Gastroesophageal sphincter (tissue), 4 donors: ENCODE results near the gene CYP3A4. TPM values are rescaled to one million over a fixed set of nuclear protein-coding genes. Genes with fewer than 3 reads are reported as not detected.
A peak's percentile ranks its signal among the peaks of the same experiment; 100 is the strongest.
"Not testable (repeated sequence)": the region's sequence is repeated elsewhere in the genome, so short reads cannot be mapped to it uniquely, and the experiment has no call there.

Source experiments
- ATAC-seq: fragments of 150-250 bp; one replicate; pipeline ENCODE4 v1.9.1; 2016; ENCODE audit warnings: mild to moderate bottlenecking, moderate library complexity
- H3K27ac ChIP-seq, 4 donors: fragments of 200-600 bp; sonication (generic) in 3 of 4; 1 replicate in 3 of 4; 2 replicates in 1 of 4; pipeline ENCODE4 v1.5.1; 2016 to 2019
- H3K27me3 ChIP-seq: fragments of 200-600 bp; sonication (generic); one replicate; pipeline ENCODE4 v1.5.1; 2019
- H3K36me3 ChIP-seq, 2 donors: fragments of 200-600 bp; sonication (generic); one replicate each; pipeline ENCODE4 v1.5.1; 2019; ENCODE audit warnings: control low read depth in 1 of 2
- H3K4me1 ChIP-seq, 3 donors: fragments of 200-600 bp; sonication (generic); 1 replicate in 2 of 3; 2 replicates in 1 of 3; pipeline ENCODE4 v1.5.1; 2016 to 2019; ENCODE audit warnings: control low read depth in 2 of 3
- H3K4me3 ChIP-seq, 2 donors: fragments of 200-600 bp; sonication (generic); one replicate each; pipeline ENCODE4 v1.5.1; 2019; ENCODE audit warnings: mild to moderate bottlenecking in 1 of 2, moderate library complexity in 1 of 2
- H3K9me3 ChIP-seq, 3 donors: fragments of 200-600 bp; sonication (generic); one replicate each; pipeline ENCODE4 v1.5.1; 2017 to 2019; ENCODE audit warnings: control low read depth in 2 of 3
- CTCF ChIP-seq, 4 experiments: fragments of 200-600 bp in 2 of 4; fragments of 450-650 bp in 2 of 4; sonication (generic) in 1 of 4; IDR thresholded peaks; one replicate each; pipeline ENCODE4 v1.5.1; 2017 to 2019; ENCODE audit warnings: antibody characterized with exemption in 4 of 4, mild to moderate bottlenecking in 2 of 4, moderate library complexity in 2 of 4
- EP300 ChIP-seq: sonication (generic); formaldehyde crosslinking; IDR thresholded peaks from one replicate; pipeline ENCODE4 v1.6.1; 2017; ENCODE audit warnings: antibody characterized with exemption, mild to moderate bottlenecking
- POLR2A ChIP-seq, 2 donors: fragments of 450-650 bp; IDR thresholded peaks; one replicate each; pipeline ENCODE4 v1.6.1; 2017; ENCODE audit warnings: antibody characterized with exemption in 2 of 2, mild to moderate bottlenecking in 2 of 2, moderate library complexity in 1 of 2
- POLR2AphosphoS5 ChIP-seq: sonication (generic); formaldehyde crosslinking; IDR thresholded peaks from one replicate; pipeline ENCODE4 v1.6.1; 2017; ENCODE audit warnings: antibody characterized with exemption
- WGBS, 2 donors: methylation state at CpG; one replicate each; pipeline ENCODE4 v1.1.5; 2018; ENCODE audit warnings: low coverage in 1 of 2; 5-methylcytosine and 5-hydroxymethylcytosine counted together
- total RNA-seq, 4 donors: library from RNA; depleted of rRNA; stranded (reverse); fragments of >200 nt; gene quantifications; one replicate each; pipeline ENCODE4 v1.1.0, GENCODE V29; 2016

Gene CYP3A4
- total RNA-seq, 4 donors from 2014 or later = not detected

- no peaks in the 10 kb centered on the region for H3K27me3 ChIP-seq
- no peak overlapping the region for H3K4me3 ChIP-seq
- 51 to 73% methylated on average over 2 to 5 of the region's 5 CpGs for WGBS, 2 donors
- no peak overlapping the region for H3K27ac ChIP-seq
- TF ChIP-seq POLR2AphosphoS5 (no peak), CTCF (IDR thresholded peaks at IDR 0.05) (no peak), POLR2A (IDR thresholded peaks at IDR 0.05) (no peak), EP300 (no peak)
- peaks cover 0 to 33% of the 10 kb centered on the region in 2 donors for H3K36me3 ChIP-seq
- H3K4me1 ChIP-seq = no peaks in the 10 kb centered on the region
- peak; percentile 78 for ATAC-seq
- no peaks in the 10 kb centered on the region for H3K9me3 ChIP-seq
These were observed 43.2 kb downstream of the CYP3A4 start for GRCh38 chr7:99740573-99741440.

GRCh38 chr7:99739699-99740572 is 44.0 kb downstream of the CYP3A4 start:
- 75 to 83% methylated on average over 2 of the region's 2 CpGs for WGBS, 2 donors
- no peak for ATAC-seq
- TF ChIP-seq CTCF (IDR thresholded peaks at IDR 0.05) = no peak
- no peak for TF ChIP-seq POLR2AphosphoS5
- no peak for TF ChIP-seq POLR2A (IDR thresholded peaks at IDR 0.05)
- no peak for TF ChIP-seq EP300

GRCh38 chr7:99737726-99738125 is 46.3 kb downstream of the CYP3A4 start:
- Histone ChIP-seq H3K9me3 (no peaks in the 10 kb centered on the region), H3K4me3 (no peak overlapping the region), H3K36me3 (peaks cover 0 to 33% of the 10 kb centered on the region in 2 donors), H3K27me3 (no peaks in the 10 kb centered on the region), H3K27ac (no peak overlapping the region), H3K4me1 (no peaks in the 10 kb centered on the region)
- WGBS, 2 donors = 67 to 75% methylated on average over 1 of the region's 1 CpG
- TF ChIP-seq EP300 = no peak
- no peak for TF ChIP-seq POLR2AphosphoS5
- no peak for TF ChIP-seq POLR2A (IDR thresholded peaks at IDR 0.05)
- no peak for TF ChIP-seq CTCF (IDR thresholded peaks at IDR 0.05)
- no peak for ATAC-seq

More at GRCh38 chr7:99739699-99740572, 44.0 kb downstream of the CYP3A4 start:
- no peak overlapping the region for H3K27ac ChIP-seq
- H3K4me3 ChIP-seq = no peak overlapping the region
- no peaks in the 10 kb centered on the region for H3K27me3 ChIP-seq
- no peaks in the 10 kb centered on the region for H3K4me1 ChIP-seq
- H3K36me3 ChIP-seq = peaks cover 0 to 33% of the 10 kb centered on the region in 2 donors
- no peaks in the 10 kb centered on the region for H3K9me3 ChIP-seq

DNA sequence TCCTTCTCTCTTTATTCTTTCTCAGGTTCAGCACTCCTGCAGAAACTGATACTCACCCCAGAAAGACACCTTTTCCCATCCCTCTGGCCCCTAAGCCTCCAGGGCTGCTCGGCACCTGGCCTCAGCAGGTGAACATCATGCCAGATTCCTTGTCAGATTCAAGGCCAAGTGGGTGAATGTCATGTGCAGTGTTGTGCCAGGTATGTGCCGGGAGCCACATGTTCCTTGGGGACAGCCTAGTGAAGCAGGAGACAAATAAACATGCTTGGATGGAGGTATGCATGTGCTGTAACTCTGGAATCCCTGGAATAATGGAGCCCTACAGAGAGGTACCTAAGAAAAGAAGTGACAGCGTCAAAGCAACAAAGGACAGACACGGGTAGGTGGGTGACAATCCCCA is 47.3 kb downstream of the CYP3A4 start:
- 88 to 93% methylated on average over 2 to 3 of the region's 4 CpGs for WGBS, 2 donors
- H3K4me1 ChIP-seq, H3K27ac ChIP-seq, ATAC-seq, H3K9me3 ChIP-seq, H3K27me3 ChIP-seq, H3K4me3 ChIP-seq: not testable (repeated sequence)
- H3K36me3 ChIP-seq = peaks cover 0 to 33% of the 10 kb centered on the region in 2 donors

DNA sequence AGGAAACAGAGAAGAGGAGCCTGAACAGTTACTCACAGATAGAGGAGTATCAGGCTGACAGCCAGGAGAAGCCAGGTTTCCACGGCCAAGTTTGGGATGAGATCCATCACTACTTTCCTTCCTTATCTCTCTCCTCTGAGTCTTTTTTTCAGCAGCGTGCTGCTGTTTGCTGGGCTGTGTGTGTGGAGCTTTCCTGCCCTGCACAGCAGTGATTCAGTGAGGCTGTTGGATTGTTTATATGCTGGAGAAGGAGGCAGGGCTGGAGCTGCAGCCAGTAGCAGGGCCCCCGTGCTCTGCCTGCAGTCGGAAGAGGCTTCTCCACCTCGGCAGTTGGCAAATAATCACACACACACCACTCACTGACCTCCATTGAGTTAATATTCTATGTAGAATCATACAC is 49.0 kb downstream of the CYP3A4 start, which contains the start of gene CYP3A7:
TSS of gene CYP3A7 (minus strand) at position 210 of the 400 bp plus-strand sequence. CDS start at position 107, 103 bp downstream.
- Histone ChIP-seq H3K27ac (no peak within 1 kb of the TSS), H3K4me3 (no peak within 1 kb of the TSS), H3K36me3 (peaks cover 0 to 26% of the 10 kb centered on the region in 2 donors), H3K4me1 (no peaks in the 10 kb centered on the region), H3K27me3 (no peaks in the 10 kb centered on the region), H3K9me3 (no peaks in the 10 kb centered on the region)
- TF ChIP-seq POLR2A (IDR thresholded peaks at IDR 0.05) (no peak), CTCF (IDR thresholded peaks at IDR 0.05) (no peak), POLR2AphosphoS5 (no peak), EP300 (no peak)
- no peak for ATAC-seq
- 0 to 39% methylated on average over 1 to 3 of the region's 5 CpGs for WGBS, 2 donors
